ENCODE data around the gene THPO. TPM values are rescaled to one million over a fixed set of nuclear protein-coding genes. Genes with fewer than 3 reads are reported as not detected.

Gene THPO
- total RNA-seq, 1 donor from 2014 or later: not detected

DNA sequence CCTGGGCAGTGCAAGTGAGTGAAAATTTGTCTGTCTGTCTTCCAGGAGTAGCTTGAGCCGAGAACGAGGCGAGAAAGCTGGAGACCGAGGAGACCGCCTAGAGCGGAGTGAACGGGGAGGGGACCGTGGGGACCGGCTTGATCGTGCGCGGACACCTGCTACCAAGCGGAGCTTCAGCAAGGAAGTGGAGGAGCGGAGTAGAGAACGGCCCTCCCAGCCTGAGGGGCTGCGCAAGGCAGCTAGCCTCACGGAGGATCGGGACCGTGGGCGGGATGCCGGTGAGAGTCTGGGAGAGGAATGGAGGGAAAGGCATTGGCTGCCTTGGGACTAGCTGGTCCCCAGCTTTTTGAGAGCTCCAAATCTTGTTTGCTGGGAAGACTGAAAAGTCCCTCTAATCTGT is 50.8 kb downstream of the THPO start:
- TF ChIP-seq, protein P1, sequence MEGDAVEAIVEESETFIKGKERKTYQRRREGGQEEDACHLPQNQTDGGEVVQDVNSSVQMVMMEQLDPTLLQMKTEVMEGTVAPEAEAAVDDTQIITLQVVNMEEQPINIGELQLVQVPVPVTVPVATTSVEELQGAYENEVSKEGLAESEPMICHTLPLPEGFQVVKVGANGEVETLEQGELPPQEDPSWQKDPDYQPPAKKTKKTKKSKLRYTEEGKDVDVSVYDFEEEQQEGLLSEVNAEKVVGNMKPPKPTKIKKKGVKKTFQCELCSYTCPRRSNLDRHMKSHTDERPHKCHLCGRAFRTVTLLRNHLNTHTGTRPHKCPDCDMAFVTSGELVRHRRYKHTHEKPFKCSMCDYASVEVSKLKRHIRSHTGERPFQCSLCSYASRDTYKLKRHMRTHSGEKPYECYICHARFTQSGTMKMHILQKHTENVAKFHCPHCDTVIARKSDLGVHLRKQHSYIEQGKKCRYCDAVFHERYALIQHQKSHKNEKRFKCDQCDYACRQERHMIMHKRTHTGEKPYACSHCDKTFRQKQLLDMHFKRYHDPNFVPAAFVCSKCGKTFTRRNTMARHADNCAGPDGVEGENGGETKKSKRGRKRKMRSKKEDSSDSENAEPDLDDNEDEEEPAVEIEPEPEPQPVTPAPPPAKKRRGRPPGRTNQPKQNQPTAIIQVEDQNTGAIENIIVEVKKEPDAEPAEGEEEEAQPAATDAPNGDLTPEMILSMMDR (IDR thresholded peaks at IDR 0.05): no peak
- intact Hi-C loops (cut with micrococcal nuclease): no loop called here
- Mint-ChIP-seq H3K4me3 (no peak overlapping the region), H3K27me3 (no peaks in the 10 kb centered on the region), H3K9me3 (no peaks in the 10 kb centered on the region), H3K27ac (no peak overlapping the region), H3K4me1 (no peaks in the 10 kb centered on the region), H3K36me3 (ENCODE audit: low read depth) (peaks cover 99% of the 10 kb centered on the region)
- ChIA-PET CTCF (no interaction called here), POLR2A (interaction anchor here (1.0 kb wide), 1 partner anchor 10 kb away, joined by 3 read pairs; no protein-coding TSS in a partner anchor)
- no peak for ATAC-seq (ENCODE audit: low read depth)
- no peak for DNase-seq

DNA sequence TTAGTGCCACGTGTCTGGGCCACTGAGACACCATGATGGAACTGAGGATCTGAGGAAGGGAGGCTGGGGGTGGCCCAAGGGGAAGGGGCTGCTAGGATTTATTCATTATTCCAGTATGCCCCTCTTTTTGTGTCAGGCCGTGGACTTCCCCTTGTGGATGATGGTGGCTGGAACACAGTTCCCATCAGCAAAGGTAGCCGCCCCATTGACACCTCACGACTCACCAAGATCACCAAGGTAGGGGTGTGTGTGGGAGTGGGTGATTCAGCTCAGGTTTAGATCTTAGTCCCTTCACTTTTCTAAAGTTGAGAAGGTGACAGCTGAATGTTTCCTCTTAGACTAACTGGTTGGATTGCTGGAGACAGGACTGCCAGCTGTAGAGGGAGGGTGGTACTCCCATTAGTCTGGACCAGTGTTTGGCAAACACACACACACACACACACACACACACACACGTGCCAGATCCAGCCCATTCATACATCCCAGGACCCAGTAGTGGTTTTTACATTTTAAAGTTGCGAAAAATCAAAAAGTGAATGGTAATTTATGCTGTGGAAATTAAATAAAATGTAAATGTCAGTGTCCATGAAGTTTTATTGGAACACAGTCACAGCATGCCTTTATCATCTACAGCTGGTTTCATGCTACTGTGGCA is 52.2 kb downstream of the THPO start:
- Mint-ChIP-seq H3K27me3 (no peaks in the 10 kb centered on the region), H3K36me3 (ENCODE audit: low read depth) (peaks cover 99% of the 10 kb centered on the region), H3K4me3 (no peak overlapping the region), H3K27ac (no peak overlapping the region), H3K9me3 (no peaks in the 10 kb centered on the region), H3K4me1 (no peaks in the 10 kb centered on the region)
- POLR2A ChIA-PET: no interaction called here
- ATAC-seq (ENCODE audit: low read depth) (no peak), DNase-seq (no peak)
- CTCF ChIA-PET: no interaction called here
- TF ChIP-seq, protein P1 (IDR thresholded peaks at IDR 0.05): no peak
- intact Hi-C loops (cut with micrococcal nuclease): no loop called here

DNA sequence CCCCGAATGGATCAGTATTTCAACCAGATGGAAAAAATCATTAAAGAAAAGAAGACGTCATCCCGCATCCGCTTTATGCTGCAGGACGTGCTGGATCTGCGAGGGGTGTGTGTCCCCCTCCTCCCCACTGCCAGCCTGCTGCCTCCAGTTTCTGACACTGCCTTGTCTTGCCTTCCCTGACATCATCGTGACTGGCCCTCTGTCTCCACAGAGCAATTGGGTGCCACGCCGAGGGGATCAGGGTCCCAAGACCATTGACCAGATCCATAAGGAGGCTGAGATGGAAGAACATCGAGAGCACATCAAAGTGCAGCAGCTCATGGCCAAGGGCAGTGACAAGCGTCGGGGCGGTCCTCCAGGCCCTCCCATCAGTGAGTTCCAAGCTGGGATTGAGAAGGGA is 52.7 kb downstream of the THPO start:
- Mint-ChIP-seq H3K4me3 (no peak overlapping the region), H3K27ac (no peak overlapping the region), H3K36me3 (ENCODE audit: low read depth) (peaks cover 100% of the 10 kb centered on the region), H3K9me3 (no peaks in the 10 kb centered on the region), H3K4me1 (no peaks in the 10 kb centered on the region), H3K27me3 (no peaks in the 10 kb centered on the region)
- POLR2A ChIA-PET: no interaction called here
- TF ChIP-seq, protein P1 (IDR thresholded peaks at IDR 0.05): no peak
- no peak for ATAC-seq (ENCODE audit: low read depth)
- intact Hi-C loops (cut with micrococcal nuclease): no loop called here
- no peak for DNase-seq
- CTCF ChIA-PET: no interaction called here

DNA sequence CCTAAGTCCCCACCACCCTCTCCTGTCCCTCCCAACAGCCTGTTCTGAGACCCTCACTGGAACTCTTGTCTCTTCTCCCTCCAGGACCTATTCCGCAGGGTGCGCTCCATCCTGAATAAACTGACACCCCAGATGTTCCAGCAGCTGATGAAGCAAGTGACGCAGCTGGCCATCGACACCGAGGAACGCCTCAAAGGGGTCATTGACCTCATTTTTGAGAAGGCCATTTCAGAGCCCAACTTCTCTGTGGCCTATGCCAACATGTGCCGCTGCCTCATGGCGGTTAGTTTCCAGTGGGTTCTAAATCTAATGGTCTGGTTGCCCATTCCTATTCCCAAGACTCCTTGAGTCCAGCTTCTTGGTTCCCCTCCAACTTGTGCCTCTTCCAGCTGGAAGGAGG is 54.3 kb downstream of the THPO start:
- Mint-ChIP-seq H3K4me3 (no peak overlapping the region), H3K27ac (no peak overlapping the region)
- TF ChIP-seq, protein P1 (IDR thresholded peaks at IDR 0.05): no peak

DNA sequence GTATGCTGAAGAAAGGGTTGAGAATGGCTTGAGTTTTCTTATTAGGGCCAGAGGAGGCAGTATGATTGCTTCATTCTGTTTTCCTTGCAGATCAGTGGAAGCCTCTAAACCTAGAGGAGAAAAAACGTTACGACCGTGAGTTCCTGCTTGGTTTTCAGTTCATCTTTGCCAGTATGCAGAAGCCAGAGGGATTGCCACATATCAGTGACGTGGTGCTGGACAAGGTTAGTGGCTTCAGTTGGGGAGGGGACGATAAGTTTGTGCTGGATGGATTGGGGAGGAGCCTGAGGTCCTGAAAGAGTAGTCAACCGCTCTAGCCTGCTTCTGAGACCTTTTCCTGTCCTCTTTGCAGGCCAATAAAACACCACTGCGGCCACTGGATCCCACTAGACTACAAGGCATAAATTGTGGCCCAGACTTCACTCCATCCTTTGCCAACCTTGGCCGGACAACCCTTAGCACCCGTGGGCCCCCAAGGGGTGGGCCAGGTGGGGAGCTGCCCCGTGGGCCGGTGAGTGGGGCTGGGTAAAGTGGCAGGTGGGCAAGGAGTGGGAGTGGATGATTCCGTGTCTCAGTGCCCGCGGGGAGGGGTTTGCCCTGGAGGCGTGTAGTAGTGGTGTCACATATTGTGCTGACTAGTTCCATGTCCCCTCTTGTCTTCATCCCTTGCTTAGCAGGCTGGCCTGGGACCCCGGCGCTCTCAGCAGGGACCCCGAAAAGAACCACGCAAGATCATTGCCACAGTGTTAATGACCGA is 55.1 kb downstream of the THPO start:
- POLR2A ChIA-PET: no interaction called here
- H3K9me3 Mint-ChIP-seq: no peaks in the 10 kb centered on the region

More for the DNA sequence above, 54.3 kb downstream of the THPO start:
- ChIA-PET POLR2A (no interaction called here), CTCF (interaction anchor here (1.0 kb wide), 1 partner anchor 30 kb away, joined by 5 read pairs; no protein-coding TSS in a partner anchor)
- Mint-ChIP-seq H3K36me3 (ENCODE audit: low read depth) (peaks cover 94% of the 10 kb centered on the region), H3K27me3 (no peaks in the 10 kb centered on the region), H3K4me1 (no peaks in the 10 kb centered on the region), H3K9me3 (no peaks in the 10 kb centered on the region)
- intact Hi-C loops (cut with micrococcal nuclease): no loop called here
- ATAC-seq (ENCODE audit: low read depth) (no peak), DNase-seq (no peak)

More for the DNA sequence above, 55.1 kb downstream of the THPO start:
- Mint-ChIP-seq H3K4me3 (no peak overlapping the region), H3K4me1 (peaks cover 2% of the 10 kb centered on the region), H3K36me3 (ENCODE audit: low read depth) (peaks cover 90% of the 10 kb centered on the region), H3K27ac (no peak overlapping the region), H3K27me3 (no peaks in the 10 kb centered on the region)
- intact Hi-C loops (cut with micrococcal nuclease): no loop called here
- CTCF ChIA-PET: no interaction called here
- no peak for ATAC-seq (ENCODE audit: low read depth)
- TF ChIP-seq, protein P1 (IDR thresholded peaks at IDR 0.05): no peak
- no peak for DNase-seq
